AG09309 (cell line): ENCODE measurements around the gene NUCB1.
A peak's percentile ranks its signal among the peaks of the same experiment; 100 is the strongest.
"Not testable (repeated sequence)": the region's sequence is repeated elsewhere in the genome, so short reads cannot be mapped to it uniquely, and the experiment has no call there.

Source experiments
- DNase-seq: peaks from one replicate; pipeline ENCODE4 v3.0.0-alpha.2; 2010; ENCODE audit warnings: low read depth
- H3K4me3 ChIP-seq: 2 replicates; pipeline ENCODE4 v1.5.1; 2011; ENCODE audit warnings: mild to moderate bottlenecking, low read depth, low read length, moderate library complexity; ENCODE audit not compliant: control insufficient read depth
- CTCF ChIP-seq: IDR thresholded peaks from 2 replicates; pipeline ENCODE4 v1.5.1; 2011; ENCODE audit warnings: mild to moderate bottlenecking, low read depth, low read length, inconsistent platforms; ENCODE audit not compliant: insufficient read depth, control insufficient read depth; ENCODE audit errors: missing control alignments

NUCB1 gene

GRCh38 chr19:48874303-48875135 is 25.6 kb upstream of the NUCB1 start:
- DNase-seq: no peak
- no peak for TF ChIP-seq CTCF
- peak overlapping the region; percentile 97 for H3K4me3 ChIP-seq

DNA sequence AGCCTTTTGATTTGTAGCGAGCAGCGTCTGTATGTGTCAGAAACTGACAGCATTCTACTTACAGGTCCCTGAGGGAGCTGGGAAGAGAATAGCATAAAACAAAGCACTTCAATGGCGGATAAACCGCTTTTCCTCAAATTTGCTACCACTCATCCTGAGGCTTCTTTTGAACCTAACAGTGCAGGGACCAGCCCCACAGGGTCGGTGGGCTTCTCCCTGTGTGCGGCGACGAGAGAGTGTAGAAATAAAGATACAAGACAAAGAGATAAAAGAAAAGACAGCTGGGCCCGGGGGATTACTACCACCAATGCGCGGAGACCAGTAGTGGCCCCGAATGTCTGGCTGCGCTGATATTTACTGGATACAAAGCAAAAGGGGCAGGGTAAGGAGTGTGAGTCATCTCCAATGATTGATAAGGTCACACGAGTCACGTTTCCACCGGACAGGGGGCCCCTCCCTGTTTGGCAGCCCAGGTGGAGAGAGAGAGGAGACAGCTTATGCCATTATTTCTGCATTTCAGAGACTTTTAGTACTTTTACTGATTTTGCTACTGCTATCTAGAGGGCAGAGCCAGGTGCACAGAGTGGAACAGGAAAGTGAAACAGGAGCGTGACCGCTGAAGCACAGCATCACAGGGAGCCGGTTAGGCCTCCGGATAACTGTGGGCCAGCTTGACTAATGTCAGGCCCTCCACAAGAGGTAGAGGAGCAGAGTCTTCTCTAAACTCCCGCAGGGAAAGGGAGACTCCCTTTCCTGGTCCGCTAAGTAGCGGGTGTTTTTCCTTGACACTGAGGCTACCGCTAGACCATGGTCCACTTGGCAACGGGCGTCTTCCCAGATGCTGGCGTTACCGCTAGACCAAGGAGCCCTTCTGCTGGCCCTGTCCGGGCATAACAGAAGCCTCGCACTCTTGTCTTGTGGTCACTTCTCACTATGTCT is 23.8 kb upstream of the NUCB1 start:
- H3K4me3 ChIP-seq: peak overlapping the region; percentile 97
- not testable (repeated sequence) for DNase-seq

DNA sequence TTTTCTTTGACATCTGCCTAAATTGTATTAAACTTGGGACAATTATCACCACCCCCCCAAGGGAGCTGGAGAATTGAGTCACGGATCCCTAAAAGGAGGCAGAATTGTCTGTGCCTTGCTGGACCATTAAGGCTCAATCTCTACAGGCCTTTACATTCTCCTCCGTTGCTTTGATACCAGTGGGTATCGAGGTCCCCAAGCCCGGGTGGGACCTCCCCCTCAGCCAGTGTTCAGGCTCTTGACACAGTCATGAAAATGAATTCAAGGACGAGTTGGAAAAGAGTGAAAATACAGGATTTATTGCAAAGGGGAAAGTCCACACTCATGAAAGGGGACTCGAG is 22.3 kb upstream of the NUCB1 start:
- no peak for DNase-seq
- no peak overlapping the region for H3K4me3 ChIP-seq
- no peak for TF ChIP-seq CTCF

DNA sequence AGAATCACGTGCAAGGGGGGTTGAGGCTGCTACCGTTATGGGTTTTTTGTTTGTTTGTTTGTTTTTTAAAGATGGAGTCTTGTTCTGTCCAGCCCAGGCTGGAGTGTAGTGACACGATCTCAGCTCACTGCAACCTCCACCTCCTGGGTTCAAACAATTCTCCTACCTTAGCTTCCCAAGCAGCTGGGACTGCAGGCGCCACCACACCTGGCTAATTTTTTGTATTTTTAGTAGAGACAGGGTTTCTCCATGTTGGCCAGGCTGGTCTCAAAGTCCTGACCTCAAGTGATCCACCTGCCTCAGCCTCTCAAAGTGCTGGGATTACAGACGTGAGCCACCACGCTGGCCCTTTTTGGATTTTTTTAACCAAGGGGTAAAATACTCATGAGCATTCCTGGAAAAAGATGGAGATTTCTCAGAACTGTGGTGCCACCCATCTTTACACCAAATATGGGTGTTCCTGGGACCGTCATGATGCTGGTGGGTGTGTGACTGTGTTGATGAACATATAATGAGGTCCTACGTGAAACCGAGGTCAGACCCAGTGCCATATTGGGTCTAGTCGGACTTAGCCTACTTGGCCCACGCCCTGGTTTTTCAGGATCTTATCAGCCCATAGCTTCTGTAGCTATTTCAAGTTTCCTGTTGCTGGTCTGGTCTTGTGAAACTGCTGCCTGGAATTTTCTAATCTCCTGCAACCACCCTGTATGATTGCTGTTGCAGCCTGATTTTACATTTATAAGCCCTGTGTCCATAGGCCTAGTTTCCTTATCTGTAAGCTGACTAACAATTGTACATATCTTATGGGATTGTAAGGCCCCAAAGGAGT is 21.7 kb upstream of the NUCB1 start:
- DNase-seq: no peak
- H3K4me3 ChIP-seq: no peak overlapping the region
- TF ChIP-seq CTCF: no peak

DNA sequence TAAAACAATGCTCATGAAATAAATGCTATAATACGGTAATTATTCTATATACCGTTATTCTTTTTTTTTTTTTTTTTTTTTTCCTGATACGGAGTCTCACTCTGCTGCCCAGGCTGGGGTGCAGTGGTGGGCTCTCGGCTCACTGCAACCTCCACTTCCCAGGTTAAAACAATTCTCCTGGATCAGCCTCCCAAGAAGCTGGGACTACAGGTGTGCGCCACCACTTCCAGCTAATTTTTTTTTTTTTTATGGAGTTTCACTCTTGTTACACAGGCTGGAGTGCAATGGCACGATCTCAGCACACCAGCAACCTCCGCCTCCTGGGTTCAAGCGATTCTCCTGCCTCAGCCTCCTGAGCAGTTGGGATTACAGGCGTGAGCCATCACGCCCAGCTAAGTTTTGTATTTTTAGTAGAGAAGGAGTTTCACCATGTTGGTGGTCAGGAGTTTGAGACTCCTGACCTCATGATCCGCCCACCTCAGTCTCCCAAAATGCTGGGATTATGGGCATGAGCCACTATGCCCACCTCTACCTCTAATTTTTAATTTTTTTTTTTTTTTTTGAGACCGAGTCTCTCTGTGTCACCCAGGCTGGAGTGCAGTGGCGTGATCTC is 21.0 kb upstream of the NUCB1 start:
- H3K4me3 ChIP-seq: no peak overlapping the region
- DNase-seq: no peak
- no peak for TF ChIP-seq CTCF

DNA sequence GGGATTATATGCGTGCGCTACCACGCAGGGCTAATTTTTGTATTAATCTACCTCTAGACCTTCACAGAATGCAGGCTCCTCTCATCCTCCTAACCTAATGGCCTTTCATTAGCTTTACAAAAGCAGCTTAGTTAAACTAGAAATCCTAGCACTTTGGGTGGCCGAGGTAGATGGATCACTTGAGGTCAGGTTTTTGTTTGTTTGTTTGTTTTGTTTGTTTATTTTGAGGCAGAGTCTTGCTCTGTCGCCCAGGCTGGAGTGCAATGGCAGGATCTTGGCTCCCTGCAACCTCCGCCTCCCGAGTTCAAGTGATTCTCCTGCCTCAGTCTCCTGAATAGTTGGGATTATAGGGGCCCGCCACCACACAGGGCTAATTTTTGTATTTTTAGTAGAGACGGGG is 20.4 kb upstream of the NUCB1 start:
- not testable (repeated sequence) for H3K4me3 ChIP-seq, DNase-seq
